OCI-LY1 (cell line): ENCODE data around the gene TIGD1.

Source experiments
- CTCF ChIP-seq: fragments of 200-600 bp; sonication (generic), shearing (Covaris generic); IDR thresholded peaks from 2 replicates; pipeline ENCODE4 v1.5.1; 2017; ENCODE audit warnings: mild to moderate bottlenecking, antibody characterized with exemption, low read length, moderate library complexity, mixed read lengths
- EZH2 ChIP-seq: fragments of 200-600 bp; sonication (generic), shearing (Covaris generic); IDR thresholded peaks from 2 replicates; pipeline ENCODE4 v1.8.0; 2017; ENCODE audit warnings: borderline replicate concordance, mixed run types, mild to moderate bottlenecking, antibody characterized with exemption, low read length, moderate library complexity, mixed read lengths

GRCh38 chr2:232543491-232543890 is 6.9 kb downstream of the TIGD1 start:
- TF ChIP-seq CTCF (no peak), EZH2 (no peak)
